A549 (cell line): ENCODE data around the gene CEP57L1.
"Not testable (repeated sequence)": the region's sequence is repeated elsewhere in the genome, so short reads cannot be mapped to it uniquely, and the experiment has no call there.

Experiments used
- CTCF ChIP-seq: fragments of >200 bp; sonication (Bioruptor Twin); formaldehyde crosslinking; IDR thresholded peaks from 3 replicates; pipeline ENCODE4 v1.5.1; 2016
- NPAS2 ChIP-seq: fragments of 250-450 bp; sonication (Bioruptor Pico); IDR thresholded peaks from 2 replicates; pipeline ENCODE4 v1.8.0; 2022; ENCODE audit warnings: mild to moderate bottlenecking, moderate library complexity, borderline replicate concordance
- POLR2AphosphoS2 ChIP-seq: conservative IDR thresholded peaks from 2 replicates; pipeline ENCODE4 v1.6.1; 2012; ENCODE audit warnings: low read length, improper control_type of control experiment, inconsistent platforms
- RAD21 ChIP-seq, 2 experiments: fragments of >200 bp in 1 of 2; sonication (Bioruptor Twin) in 1 of 2; formaldehyde crosslinking in 1 of 2; IDR thresholded peaks in 1 of 2; conservative IDR thresholded peaks in 1 of 2; 2 replicates in 1 of 2; 3 replicates in 1 of 2; pipeline ENCODE4 v1.6.1; 2012 to 2018; ENCODE audit warnings: inconsistent platforms in 1 of 2

- not testable (repeated sequence) for TF ChIP-seq CTCF; POLR2AphosphoS2; RAD21 (conservative IDR thresholded peaks at IDR 0.05 in 1 of 2, IDR thresholded peaks at IDR 0.05 in 1 of 2); NPAS2 (CRISPR knock-in tag)
These were observed 11.2 kb upstream of the CEP57L1 start for GRCh38 chr6:109084146-109084545.
